Mucosa of rectum (tissue), 2 donors: ENCODE results near the gene CBLL2.

ENCODE experiments used
- H3K27ac ChIP-seq, 2 donors: one replicate each; pipeline ENCODE4 v1.7.0; 2013; ENCODE audit warnings: inconsistent platforms in 2 of 2, low read depth in 2 of 2, low read length in 2 of 2
- H3K27me3 ChIP-seq, 2 donors: one replicate each; pipeline ENCODE4 v1.7.0; 2013; ENCODE audit warnings: low read length in 2 of 2; ENCODE audit not compliant: control insufficient read depth in 2 of 2, insufficient read depth in 2 of 2
- H3K36me3 ChIP-seq, 2 donors: one replicate each; pipeline ENCODE4 v1.7.0; 2013; ENCODE audit warnings: low read length in 2 of 2; ENCODE audit not compliant: control insufficient read depth in 2 of 2, insufficient read depth in 2 of 2
- H3K4me1 ChIP-seq, 2 donors: one replicate each; pipeline ENCODE4 v1.7.0; 2013; ENCODE audit warnings: low read length in 2 of 2, mild to moderate bottlenecking in 1 of 2; ENCODE audit not compliant: control insufficient read depth in 2 of 2, insufficient read depth in 2 of 2
- H3K4me3 ChIP-seq, 2 donors: one replicate each; pipeline ENCODE4 v1.7.0; 2013; ENCODE audit warnings: low read length in 2 of 2
- H3K9ac ChIP-seq, 2 donors: one replicate each; pipeline ENCODE4 v1.7.0; 2013; ENCODE audit warnings: low read length in 2 of 2, low read depth in 1 of 2, mild to moderate bottlenecking in 1 of 2
- H3K9me3 ChIP-seq, 2 donors: one replicate each; pipeline ENCODE4 v1.7.0; 2013; ENCODE audit warnings: low read length in 2 of 2; ENCODE audit not compliant: control insufficient read depth in 2 of 2
- donor health status: healthy.
- donor health status: Normal muscosa, but diverticular disease.

The CBLL2 gene

GRCh38 chrX:22272613-22273012 lies at the start of gene CBLL2:
Gene CBLL2 (plus strand): TSS chrX:22272913. CDS start chrX:22272992, 79 bp downstream.
- H3K4me3 ChIP-seq, result no peak within 1 kb of the TSS
- no peak within 1 kb of the TSS for H3K9ac ChIP-seq
- no peaks in the 10 kb centered on the region for H3K4me1 ChIP-seq
- H3K27me3 ChIP-seq, result no peaks in the 10 kb centered on the region
- H3K9me3 ChIP-seq, result no peaks in the 10 kb centered on the region
- H3K36me3 ChIP-seq, result no peaks in the 10 kb centered on the region
- H3K27ac ChIP-seq, result no peak within 1 kb of the TSS

- peaks cover 0 to 2% of the 10 kb centered on the region in 2 donors for H3K27me3 ChIP-seq
- no peaks in the 10 kb centered on the region for H3K36me3 ChIP-seq
- no peak overlapping the region for H3K4me3 ChIP-seq
- no peak overlapping the region for H3K9ac ChIP-seq
- H3K9me3 ChIP-seq, result no peaks in the 10 kb centered on the region
- no peak overlapping the region for H3K27ac ChIP-seq
- H3K4me1 ChIP-seq, result no peaks in the 10 kb centered on the region
Observed at GRCh38 chrX:22234380-22234779, 38.3 kb upstream of the CBLL2 start.

- Histone ChIP-seq H3K36me3 (no peaks in the 10 kb centered on the region), H3K27me3 (peaks cover 0 to 2% of the 10 kb centered on the region in 2 donors), H3K9me3 (no peaks in the 10 kb centered on the region), H3K9ac (no peak overlapping the region), H3K4me1 (no peaks in the 10 kb centered on the region), H3K4me3 (no peak overlapping the region), H3K27ac (no peak overlapping the region)
Observed at GRCh38 chrX:22237479-22237878, 35.2 kb upstream of the CBLL2 start.

- H3K4me3 ChIP-seq, result no peak overlapping the region
Observed at GRCh38 chrX:22246620-22247019, 26.1 kb upstream of the CBLL2 start.

GRCh38 chrX:22247169-22247568 lies 25.5 kb upstream of the CBLL2 start:
- H3K4me3 ChIP-seq, result no peak overlapping the region
- H3K9ac ChIP-seq, result no peak overlapping the region
- H3K9me3 ChIP-seq, result no peaks in the 10 kb centered on the region
- H3K4me1 ChIP-seq, result no peaks in the 10 kb centered on the region
- no peak overlapping the region for H3K27ac ChIP-seq
- H3K36me3 ChIP-seq, result no peaks in the 10 kb centered on the region
- H3K27me3 ChIP-seq, result no peaks in the 10 kb centered on the region

More at GRCh38 chrX:22246620-22247019, 26.1 kb upstream of the CBLL2 start:
- H3K9ac ChIP-seq, result no peak overlapping the region
- no peaks in the 10 kb centered on the region for H3K4me1 ChIP-seq
- H3K9me3 ChIP-seq, result no peaks in the 10 kb centered on the region
- no peak overlapping the region for H3K27ac ChIP-seq
- H3K36me3 ChIP-seq, result no peaks in the 10 kb centered on the region
- no peaks in the 10 kb centered on the region for H3K27me3 ChIP-seq

- Histone ChIP-seq H3K4me3 (no peak overlapping the region), H3K9ac (no peak overlapping the region)
Observed at GRCh38 chrX:22248401-22248800, 24.3 kb upstream of the CBLL2 start.

GRCh38 chrX:22249371-22249770 lies 23.3 kb upstream of the CBLL2 start:
- H3K4me3 ChIP-seq, result no peak overlapping the region

More at GRCh38 chrX:22248401-22248800, 24.3 kb upstream of the CBLL2 start:
- H3K27me3 ChIP-seq, result no peaks in the 10 kb centered on the region
- no peaks in the 10 kb centered on the region for H3K9me3 ChIP-seq
- no peak overlapping the region for H3K27ac ChIP-seq
- no peaks in the 10 kb centered on the region for H3K4me1 ChIP-seq
- no peaks in the 10 kb centered on the region for H3K36me3 ChIP-seq

GRCh38 chrX:22268706-22269105 lies 4.0 kb upstream of the CBLL2 start:
- Histone ChIP-seq H3K27ac (no peak overlapping the region), H3K9ac (no peak overlapping the region), H3K36me3 (no peaks in the 10 kb centered on the region)

More at GRCh38 chrX:22249371-22249770, 23.3 kb upstream of the CBLL2 start:
- Histone ChIP-seq H3K9ac (no peak overlapping the region), H3K9me3 (no peaks in the 10 kb centered on the region), H3K36me3 (no peaks in the 10 kb centered on the region), H3K27ac (no peak overlapping the region), H3K27me3 (no peaks in the 10 kb centered on the region), H3K4me1 (no peaks in the 10 kb centered on the region)

GRCh38 chrX:22273714-22274317 lies 1.1 kb downstream of the CBLL2 start:
- H3K36me3 ChIP-seq, result no peaks in the 10 kb centered on the region
- H3K9me3 ChIP-seq, result no peaks in the 10 kb centered on the region
- no peak overlapping the region for H3K9ac ChIP-seq
- H3K27ac ChIP-seq, result no peak overlapping the region
- H3K4me1 ChIP-seq, result no peaks in the 10 kb centered on the region
- no peaks in the 10 kb centered on the region for H3K27me3 ChIP-seq
- no peak overlapping the region for H3K4me3 ChIP-seq

More at GRCh38 chrX:22268706-22269105, 4.0 kb upstream of the CBLL2 start:
- no peaks in the 10 kb centered on the region for H3K9me3 ChIP-seq
- no peaks in the 10 kb centered on the region for H3K27me3 ChIP-seq
- no peaks in the 10 kb centered on the region for H3K4me1 ChIP-seq
- H3K4me3 ChIP-seq, result no peak overlapping the region

- Histone ChIP-seq H3K9ac (no peak overlapping the region), H3K36me3 (no peaks in the 10 kb centered on the region), H3K27ac (no peak overlapping the region), H3K27me3 (no peaks in the 10 kb centered on the region), H3K4me3 (no peak overlapping the region), H3K4me1 (no peaks in the 10 kb centered on the region), H3K9me3 (no peaks in the 10 kb centered on the region)
Observed at GRCh38 chrX:22276781-22277180, 4.1 kb downstream of the CBLL2 start.
